ENCODE data around the gene MLH3.

The MLH3 gene

GRCh38 chr14:75091251-75091650, 40.0 kb upstream of the MLH3 start:
- no peak for FAIRE-seq
- DNase-seq (ENCODE audit: insufficient read length, low spot score), result no peak
- no peak for TF ChIP-seq CTCF (IDR thresholded peaks at IDR 0.05; ENCODE audit: insufficient read depth, missing control alignments)

GRCh38 chr14:75090353-75090752, 39.1 kb upstream of the MLH3 start:
- DNase-seq (ENCODE audit: insufficient read length, low spot score), result no peak

GRCh38 chr14:75088566-75089373, 37.5 kb upstream of the MLH3 start:
- TF ChIP-seq CTCF (IDR thresholded peaks at IDR 0.05; ENCODE audit: insufficient read depth, missing control alignments), result peak; percentile 89
- peak; percentile 35 for FAIRE-seq
- DNase-seq (ENCODE audit: insufficient read length, low spot score), result no peak

More at GRCh38 chr14:75090353-75090752, 39.1 kb upstream of the MLH3 start:
- no peak for TF ChIP-seq CTCF (IDR thresholded peaks at IDR 0.05; ENCODE audit: insufficient read depth, missing control alignments)
- no peak for FAIRE-seq

- DNase-seq (ENCODE audit: insufficient read length, low spot score), result no peak
- no peak for FAIRE-seq
Measured at GRCh38 chr14:75088153-75088552, 36.9 kb upstream of the MLH3 start.

GRCh38 chr14:75084513-75084912, 33.2 kb upstream of the MLH3 start:
- TF ChIP-seq CTCF (IDR thresholded peaks at IDR 0.05; ENCODE audit: insufficient read depth, missing control alignments), result peak; percentile 10
- DNase-seq (ENCODE audit: insufficient read length, low spot score) (no peak), FAIRE-seq (no peak)

More at GRCh38 chr14:75088153-75088552, 36.9 kb upstream of the MLH3 start:
- TF ChIP-seq CTCF (IDR thresholded peaks at IDR 0.05; ENCODE audit: insufficient read depth, missing control alignments), result no peak

- TF ChIP-seq CTCF (IDR thresholded peaks at IDR 0.05; ENCODE audit: insufficient read depth, missing control alignments), result no peak
- no peak for FAIRE-seq
- DNase-seq (ENCODE audit: insufficient read length, low spot score), result no peak
Measured at GRCh38 chr14:75083271-75083670, 32.0 kb upstream of the MLH3 start.

- TF ChIP-seq CTCF (IDR thresholded peaks at IDR 0.05; ENCODE audit: insufficient read depth, missing control alignments), result no peak
- FAIRE-seq, result no peak
- no peak for DNase-seq (ENCODE audit: insufficient read length, low spot score)
Measured at GRCh38 chr14:75081660-75082229, 30.5 kb upstream of the MLH3 start.
